H1 (cell line): ENCODE results near the gene ATXN7. TPM values are rescaled to one million over a fixed set of nuclear protein-coding genes. Genes with fewer than 3 reads are reported as not detected.
A peak's percentile ranks its signal among the peaks of the same experiment; 100 is the strongest.

Source experiments
- CTCF ChIA-PET: fragments of 300-600 bp; sonication (Branson Sonifier 250); formaldehyde crosslinking; loops from one replicate; lab custom pipeline; 2021; ENCODE audit not compliant: partially characterized antibody; lab: Charles Lee
- POLR2A ChIA-PET: fragments of 300-600 bp; sonication (Branson Sonifier 250); formaldehyde crosslinking; loops from one replicate; lab custom pipeline; 2021; ENCODE audit warnings: inconsistent platforms; ENCODE audit not compliant: partially characterized antibody; lab: Charles Lee
- DNase-seq, 2 experiments: peaks; one replicate each; pipeline versions ENCODE4 v3.0.0 to v3.0.0-alpha.2; 2010 to 2022; ENCODE audit warnings: low spot score in 2 of 2, low read depth in 1 of 2, mixed read lengths in 1 of 2
- FAIRE-seq: peaks from 2 replicates; lab custom pipeline; 2011; peaks lifted over from hg19 to GRCh38; lab: Jason Lieb, UNC
- H2AFZ ChIP-seq: 2 replicates; pipeline ENCODE4 v1.8.1; 2012; ENCODE audit warnings: low read length, inconsistent platforms
- H2AK5ac ChIP-seq: 2 replicates; pipeline ENCODE4 v1.6.1; 2013; ENCODE audit warnings: low read depth, low read length
- H2BK120ac ChIP-seq: replicated peaks from 2 replicates; pipeline ENCODE3; 2013; ENCODE audit warnings: low read depth, low read length, inconsistent platforms
- H2BK12ac ChIP-seq: 2 replicates; pipeline ENCODE4 v1.6.1; 2013; ENCODE audit warnings: low read depth, low read length
- H2BK15ac ChIP-seq: 2 replicates; pipeline ENCODE4 v1.6.1; 2013; ENCODE audit warnings: low read length
- H2BK20ac ChIP-seq: 2 replicates; pipeline ENCODE4 v1.6.1; 2013; ENCODE audit warnings: low read length
- H2BK5ac ChIP-seq: 2 replicates; pipeline ENCODE4 v1.6.1; 2013; ENCODE audit warnings: low read depth, low read length
- H3K14ac ChIP-seq: 2 replicates; pipeline ENCODE4 v1.6.1; 2013; ENCODE audit warnings: inconsistent platforms; ENCODE audit not compliant: insufficient read length
- H3K18ac ChIP-seq: 2 replicates; pipeline ENCODE4 v1.6.1; 2013; ENCODE audit warnings: low read length; ENCODE audit errors: extremely low read depth
- H3K23ac ChIP-seq: 2 replicates; pipeline ENCODE4 v1.6.1; 2013; ENCODE audit warnings: inconsistent platforms; ENCODE audit not compliant: insufficient read length
- H3K23me2 ChIP-seq: 2 replicates; pipeline ENCODE4 v1.6.1; 2013; ENCODE audit warnings: low read depth, low read length
- H3K27ac ChIP-seq: 2 replicates; pipeline ENCODE4 v1.6.1; 2011; ENCODE audit warnings: low read depth, low read length, inconsistent platforms
- H3K27me3 ChIP-seq, 4 experiments: replicated peaks in 1 of 4; 1 replicate in 1 of 4; 2 replicates in 3 of 4; pipeline versions ENCODE4 v1.6.1 to v1.8.1; 2011 to 2013; ENCODE audit warnings: low read length in 3 of 4, mild to moderate bottlenecking in 3 of 4, inconsistent platforms in 2 of 4, mixed read lengths in 2 of 4, moderate library complexity in 1 of 4; ENCODE audit not compliant: control insufficient read depth in 3 of 4, insufficient read depth in 3 of 4; ENCODE audit errors: extremely low read depth in 1 of 4
- H3K36me3 ChIP-seq, 4 experiments: 2 replicates each; pipeline versions ENCODE4 v1.6.1 to v1.8.1; 2011 to 2013; ENCODE audit warnings: mild to moderate bottlenecking in 4 of 4, low read length in 3 of 4, moderate library complexity in 2 of 4, control low read depth in 1 of 4, inconsistent platforms in 1 of 4; ENCODE audit not compliant: insufficient read depth in 4 of 4, control insufficient read depth in 2 of 4
- H3K4ac ChIP-seq: replicated peaks from 2 replicates; pipeline ENCODE3; 2013; ENCODE audit warnings: low read length, low read depth, mixed read lengths, inconsistent platforms; ENCODE audit not compliant: insufficient read length
- H3K4me1 ChIP-seq, 4 experiments: replicated peaks in 1 of 4; 1 replicate in 1 of 4; 2 replicates in 3 of 4; pipeline versions ENCODE4 v1.6.1 to v1.8.1; 2011 to 2013; ENCODE audit warnings: low read length in 3 of 4, inconsistent platforms in 2 of 4, mixed read lengths in 1 of 4; ENCODE audit not compliant: insufficient read depth in 4 of 4, control insufficient read depth in 3 of 4
- H3K4me2 ChIP-seq, 2 experiments: 2 replicates each; pipeline versions ENCODE4 v1.6.1 to v1.8.1; 2011 to 2013; ENCODE audit warnings: low read depth in 2 of 2, low read length in 2 of 2, control low read depth in 1 of 2, inconsistent platforms in 1 of 2, mild to moderate bottlenecking in 1 of 2; ENCODE audit not compliant: insufficient read depth in 1 of 2
- H3K4me3 ChIP-seq, 4 experiments: fragments of 200-600, 300-600 bp in 1 of 4; sonication (generic), shearing (Covaris generic), sonication (Bioruptor Twin) in 1 of 4; 2 replicates each; pipeline versions ENCODE4 v1.5.1 to v1.8.1; 2011 to 2016; ENCODE audit warnings: low read length in 4 of 4, low read depth in 3 of 4, control low read depth in 2 of 4, inconsistent platforms in 2 of 4, mild to moderate bottlenecking in 2 of 4, mixed read lengths in 1 of 4, moderate library complexity in 1 of 4; ENCODE audit not compliant: insufficient read depth in 2 of 4; ENCODE audit errors: extremely low read depth in 1 of 4
- H3K56ac ChIP-seq: replicated peaks from 2 replicates; pipeline ENCODE3; 2013; ENCODE audit warnings: low read depth, mild to moderate bottlenecking, mixed read lengths, low read length, inconsistent platforms; ENCODE audit not compliant: insufficient read length
- H3K79me1 ChIP-seq: 2 replicates; pipeline ENCODE4 v1.6.1; 2013; ENCODE audit warnings: low read depth, low read length, control low read depth
- H3K79me2 ChIP-seq, 2 experiments: 2 replicates each; pipeline versions ENCODE4 v1.6.1 to v1.8.1; 2012 to 2013; ENCODE audit warnings: low read length in 2 of 2, mild to moderate bottlenecking in 2 of 2, inconsistent platforms in 1 of 2; ENCODE audit not compliant: insufficient read depth in 2 of 2, control insufficient read depth in 1 of 2
- H3K9ac ChIP-seq, 4 experiments: replicated peaks in 1 of 4; 1 replicate in 1 of 4; 2 replicates in 3 of 4; pipeline versions ENCODE4 v1.6.1 to v1.8.1; 2011 to 2013; ENCODE audit warnings: low read depth in 3 of 4, low read length in 3 of 4, control low read depth in 2 of 4, mild to moderate bottlenecking in 2 of 4, moderate library complexity in 2 of 4, inconsistent platforms in 1 of 4; ENCODE audit errors: extremely low read depth in 1 of 4
- H3K9me3 ChIP-seq, 2 experiments: 2 replicates each; pipeline versions ENCODE4 v1.6.1 to v1.8.1; 2012 to 2013; ENCODE audit warnings: mild to moderate bottlenecking in 2 of 2, moderate library complexity in 2 of 2, control low read depth in 1 of 2, inconsistent platforms in 1 of 2, low read depth in 1 of 2, low read length in 1 of 2, mixed read lengths in 1 of 2; ENCODE audit not compliant: insufficient read depth in 2 of 2
- H4K20me1 ChIP-seq, 2 experiments: replicated peaks in 1 of 2; 2 replicates each; pipeline versions ENCODE3 to v1.8.1; 2011 to 2013; ENCODE audit warnings: inconsistent platforms in 2 of 2, low read length in 2 of 2, mild to moderate bottlenecking in 1 of 2; ENCODE audit not compliant: insufficient read depth in 2 of 2, control insufficient read depth in 1 of 2
- H4K5ac ChIP-seq: 2 replicates; pipeline ENCODE4 v1.6.1; 2013; ENCODE audit warnings: low read length, low read depth, mixed read lengths, inconsistent platforms; ENCODE audit not compliant: insufficient read length
- H4K8ac ChIP-seq: 2 replicates; pipeline ENCODE4 v1.8.0; 2013; ENCODE audit warnings: mild to moderate bottlenecking, moderate library complexity, low read length, inconsistent platforms; ENCODE audit not compliant: insufficient read depth; ENCODE audit errors: extremely low read depth
- H4K91ac ChIP-seq: replicated peaks from 2 replicates; pipeline ENCODE3; 2013; ENCODE audit warnings: low read length, mixed read lengths, inconsistent platforms; ENCODE audit not compliant: insufficient read length
- ATF2 ChIP-seq: IDR thresholded peaks from 2 replicates; pipeline ENCODE4 v1.6.1; 2012; ENCODE audit warnings: low read length, inconsistent platforms
- BRCA1 ChIP-seq: IDR thresholded peaks from 2 replicates; pipeline ENCODE4 v1.6.1; 2012; ENCODE audit warnings: low read depth, low read length, improper control_type of control experiment
- CTBP2 ChIP-seq: IDR thresholded peaks from 2 replicates; pipeline ENCODE4 v1.7.0; 2011; ENCODE audit warnings: borderline replicate concordance, mild to moderate bottlenecking, moderate library complexity, mixed read lengths, low read length; ENCODE audit not compliant: insufficient read depth, insufficient read length
- HDAC2 ChIP-seq, 2 experiments: fragments of 300-600 bp in 1 of 2; sonication (generic) in 1 of 2; IDR thresholded peaks; 2 replicates each; pipeline ENCODE4 v1.6.1; 2011 to 2012; ENCODE audit warnings: low read depth in 2 of 2, low read length in 2 of 2, mild to moderate bottlenecking in 2 of 2, moderate library complexity in 2 of 2, borderline replicate concordance in 1 of 2, inconsistent platforms in 1 of 2
- NRF1 ChIP-seq: IDR thresholded peaks from 2 replicates; pipeline ENCODE4 v1.6.1; 2011; ENCODE audit warnings: mild to moderate bottlenecking, low read depth, low read length, improper control_type of control experiment
- PHF8 ChIP-seq: fragments of 200-600 bp; sonication (generic); conservative IDR thresholded peaks from 2 replicates; pipeline ENCODE4 v1.7.1; 2012; ENCODE audit warnings: low read depth, mild to moderate bottlenecking, inconsistent platforms, low read length, moderate library complexity
- SIRT6 ChIP-seq: IDR thresholded peaks from one replicate; pipeline ENCODE4 v1.7.1; 2012; ENCODE audit warnings: low read length, inconsistent platforms
- SP4 ChIP-seq: IDR thresholded peaks from 2 replicates; pipeline ENCODE4 v1.6.1; 2012; ENCODE audit warnings: low read length, inconsistent platforms
- SRF ChIP-seq: IDR thresholded peaks from 2 replicates; pipeline ENCODE4 v1.6.1; 2011; ENCODE audit warnings: mild to moderate bottlenecking, low read depth, low read length, moderate library complexity
- WGBS, 2 experiments: shearing (Covaris generic) in 1 of 2; methylation state at CpG; one replicate each; pipeline versions ENCODE4 v1.1.6 to v1.1.7; 2013 to 2015; ENCODE audit warnings: low lambda C conversion rate in 2 of 2, mixed read lengths in 2 of 2, inconsistent platforms in 1 of 2, low coverage in 1 of 2, missing lambda C conversion rate in 1 of 2; ENCODE audit not compliant: insufficient replicate concordance in 2 of 2, insufficient coverage in 1 of 2, insufficient read length in 1 of 2; ENCODE audit errors: extremely low coverage in 1 of 2, missing lambda C conversion rate in 1 of 2; 5-methylcytosine and 5-hydroxymethylcytosine counted together
- polyA plus RNA-seq, 7 experiments: library from polyadenylated mRNA; depleted of rRNA in 3 of 7; stranded (reverse) in 5 of 7; unstranded in 2 of 7; fragments of >200 nt in 5 of 7; fragments of 200-250 nt in 2 of 7; gene quantifications; 1 replicate in 5 of 7; 2 replicates in 1 of 7; 4 replicates in 1 of 7; pipeline versions ENCODE4 v1.2.1 to v1.2.3, GENCODE V29; 2011 to 2013; ENCODE audit warnings: missing spikeins in 2 of 7, mixed read lengths in 2 of 7
- total RNA-seq: library from RNA; stranded (reverse); fragmentation: NEBNext Ultra II Directional; extraction: Animal tissue kit (Norgen Biotek cat#: 25700); gene quantifications from 2 replicates; pipeline ENCODE4 v1.2.1, GENCODE V29; 2021

ATXN7 gene
- total and polyA plus RNA-seq, 2 of the 8 experiments (the other 6 are each of a cell fraction or from before 2014, with no cell fraction given): 15.5 to 16.8 TPM

GRCh38 chr3:64000453-64001055, 136.9 kb downstream of the ATXN7 start:
- Histone ChIP-seq H4K8ac (no peak overlapping the region), H3K79me2 (no peaks in the 10 kb centered on the region), H3K18ac (no peak overlapping the region), H3K27me3 (no peaks in the 10 kb centered on the region), H3K23me2 (no peaks in the 10 kb centered on the region), H2BK120ac (no peak overlapping the region), H2BK15ac (no peak overlapping the region), H2BK5ac (no peak overlapping the region), H3K4me2 (peak overlapping the region in 1 of 2 experiments; percentile 24; a peak in 1 of 4 replicates), H2BK20ac (no peak overlapping the region), H3K79me1 (no peaks in the 10 kb centered on the region), H4K91ac (no peak overlapping the region), H3K4me1 (peaks cover 3 to 6% (median 5%) of the 10 kb centered on the region in 4 experiments; a peak in 4 of 7 replicates), H3K14ac (no peak overlapping the region), H3K36me3 (peaks cover 3 to 17% (median 12%) of the 10 kb centered on the region in 4 experiments; a peak in 7 of 8 replicates), H2AFZ (no peak overlapping the region), H4K20me1 (peaks cover 0 to 2% of the 10 kb centered on the region in 2 experiments), H2AK5ac (no peak overlapping the region), H3K4ac (no peak overlapping the region), H3K23ac (no peak overlapping the region), H3K4me3 (0 out of 8 replicates have a peak overlapping the region, but pooled peaks of 1 of the 4 experiments have one; percentile 23), H3K56ac (no peak overlapping the region), H3K9ac (no peak overlapping the region), H3K27ac (no peak overlapping the region), H3K9me3 (no peaks in the 10 kb centered on the region), H2BK12ac (no peak overlapping the region), H4K5ac (no peak overlapping the region)
- TF ChIP-seq SP4 (no peak), NRF1 (no peak), BRCA1 (no peak), SRF (no peak), CTBP2 (no peak), SIRT6 (no peak), PHF8 (no peak), ATF2 (no peak), HDAC2 (IDR thresholded peaks at IDR 0.05; ENCODE audit: borderline replicate concordance in 1 of 2, low read depth in 2 of 2, low read length in 2 of 2) (no peak)
- ChIA-PET POLR2A (interaction anchor here (0.6 kb wide), 1 partner anchor 10 kb away, joined by 3 read pairs; no protein-coding TSS in a partner anchor), CTCF (no interaction called here)
- 74% methylated on average over 9 of the region's 9 CpGs; no CpG with 5 or more reads in 1 of the 2 experiments for WGBS, 2 experiments
- FAIRE-seq: no peak
- no peak for DNase-seq
